ENCODE results near the gene DUT.

DUT gene

DNA sequence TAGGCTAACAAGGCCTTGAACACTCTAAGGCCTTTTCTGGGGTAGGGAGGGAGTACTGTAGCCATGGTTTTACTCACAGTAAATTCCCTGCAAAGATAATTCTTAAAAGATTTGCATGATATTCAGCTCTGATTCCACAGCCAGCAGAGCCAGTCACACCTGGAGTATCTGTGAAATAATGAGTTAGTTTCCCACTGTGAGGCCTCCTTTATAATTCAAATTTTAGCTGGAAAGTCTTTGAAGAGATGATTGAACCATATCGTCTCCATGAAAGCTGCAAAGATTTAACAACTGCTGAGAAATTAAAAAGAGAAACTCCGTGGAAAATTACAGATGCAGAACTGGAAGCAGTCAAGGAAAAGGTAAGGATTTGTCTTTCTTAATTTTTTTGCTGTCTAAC is 32.3 kb upstream of the DUT start:
- no peak overlapping the region for H3K4me3 ChIP-seq (ENCODE audit: insufficient read depth in 1 of 2, low read depth in 1 of 2, low read length in 2 of 2)

DNA sequence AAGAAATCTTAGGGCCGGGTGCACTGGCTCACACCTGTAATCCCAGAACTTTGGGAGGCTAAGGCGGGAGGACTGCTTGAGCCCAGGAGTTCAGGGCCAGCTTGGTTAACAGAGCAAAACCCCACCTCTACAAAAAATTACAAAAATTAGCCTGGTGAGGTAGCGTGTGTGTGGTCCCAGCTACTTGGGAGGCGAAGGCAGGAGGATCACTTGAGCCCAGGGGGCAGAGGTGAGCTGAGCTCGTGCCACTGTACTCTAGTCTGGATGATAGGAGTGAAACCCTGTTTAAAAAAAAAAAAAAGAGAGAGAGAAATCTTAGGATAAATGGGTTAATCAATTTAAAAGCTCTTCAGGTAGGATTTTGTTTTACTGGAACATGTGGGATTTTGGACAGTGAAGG is 31.2 kb upstream of the DUT start:
- 80% methylated on average over 5 of the region's 5 CpGs for WGBS
- Histone ChIP-seq H3K9me3 (ENCODE audit: control insufficient read depth, low read length) (no peaks in the 10 kb centered on the region), H2AK5ac (ENCODE audit: low read length, severe bottlenecking) (no peak overlapping the region), H4K91ac (ENCODE audit: low read length) (peak overlapping the region; percentile 12), H2BK15ac (ENCODE audit: low read depth, poor library complexity, severe bottlenecking) (no peak overlapping the region), H2BK5ac (ENCODE audit: low read depth, low read length, poor library complexity, severe bottlenecking) (no peak overlapping the region), H3K14ac (ENCODE audit: low read length in 2 of 2) (no peak overlapping the region), H3K4me1 (ENCODE audit: control insufficient read depth, insufficient read depth, low read depth, low read length) (no peaks in the 10 kb centered on the region), H3K27ac (ENCODE audit: low read length, poor library complexity, severe bottlenecking) (no peak overlapping the region), H3K4me3 (ENCODE audit: insufficient read depth in 1 of 2, low read depth in 1 of 2, low read length in 2 of 2) (no peak overlapping the region), H3K79me1 (replicated peaks; ENCODE audit: low read length, poor library complexity, severe bottlenecking) (no peaks in the 10 kb centered on the region), H3K4ac (ENCODE audit: low read depth in 1 of 2, low read length in 2 of 2) (no peak overlapping the region), H2AFZ (ENCODE audit: low read depth, low read length) (no peak overlapping the region), H3K18ac (ENCODE audit: low read depth in 1 of 2, low read length in 2 of 2) (no peak overlapping the region), H3K23ac (ENCODE audit: low read length in 2 of 2) (no peak overlapping the region), H3K36me3 (ENCODE audit: control insufficient read depth in 1 of 2, insufficient read depth in 2 of 2, low read depth in 1 of 2, low read length in 2 of 2) (no peaks in the 10 kb centered on the region), H3K9ac (ENCODE audit: low read length) (no peak overlapping the region), H3K27me3 (ENCODE audit: control insufficient read depth in 1 of 2, insufficient read depth in 1 of 2, low read length in 2 of 2) (no peaks in the 10 kb centered on the region), H3K4me2 (ENCODE audit: low read length, poor library complexity, severe bottlenecking) (no peak overlapping the region), H2BK12ac (ENCODE audit: low read length in 2 of 2) (no peak overlapping the region), H2BK120ac (ENCODE audit: low read depth, low read length) (no peak overlapping the region), H4K8ac (ENCODE audit: low read length) (no peak overlapping the region)
- no peak for DNase-seq

More for the DNA sequence above, 32.3 kb upstream of the DUT start:
- Histone ChIP-seq H2BK12ac (ENCODE audit: low read length in 2 of 2) (no peak overlapping the region), H3K27me3 (ENCODE audit: control insufficient read depth in 1 of 2, insufficient read depth in 1 of 2, low read length in 2 of 2) (no peaks in the 10 kb centered on the region), H3K4me1 (ENCODE audit: control insufficient read depth, insufficient read depth, low read depth, low read length) (no peaks in the 10 kb centered on the region), H4K91ac (ENCODE audit: low read length) (no peak overlapping the region), H2AFZ (ENCODE audit: low read depth, low read length) (no peak overlapping the region), H3K23ac (ENCODE audit: low read length in 2 of 2) (no peak overlapping the region), H3K79me1 (replicated peaks; ENCODE audit: low read length, poor library complexity, severe bottlenecking) (no peaks in the 10 kb centered on the region), H3K36me3 (ENCODE audit: control insufficient read depth in 1 of 2, insufficient read depth in 2 of 2, low read depth in 1 of 2, low read length in 2 of 2) (no peaks in the 10 kb centered on the region), H2BK5ac (ENCODE audit: low read depth, low read length, poor library complexity, severe bottlenecking) (no peak overlapping the region), H2AK5ac (ENCODE audit: low read length, severe bottlenecking) (no peak overlapping the region), H3K4me2 (ENCODE audit: low read length, poor library complexity, severe bottlenecking) (no peak overlapping the region), H3K27ac (ENCODE audit: low read length, poor library complexity, severe bottlenecking) (no peak overlapping the region), H3K9ac (ENCODE audit: low read length) (no peak overlapping the region), H3K14ac (ENCODE audit: low read length in 2 of 2) (no peak overlapping the region), H2BK15ac (ENCODE audit: low read depth, poor library complexity, severe bottlenecking) (no peak overlapping the region), H4K8ac (ENCODE audit: low read length) (no peak overlapping the region), H3K18ac (ENCODE audit: low read depth in 1 of 2, low read length in 2 of 2) (no peak overlapping the region), H3K4ac (ENCODE audit: low read depth in 1 of 2, low read length in 2 of 2) (no peak overlapping the region), H3K9me3 (ENCODE audit: control insufficient read depth, low read length) (no peaks in the 10 kb centered on the region), H2BK120ac (ENCODE audit: low read depth, low read length) (no peak overlapping the region)
- no peak for DNase-seq
- WGBS = 29% methylated on average over 2 of the region's 2 CpGs

DNA sequence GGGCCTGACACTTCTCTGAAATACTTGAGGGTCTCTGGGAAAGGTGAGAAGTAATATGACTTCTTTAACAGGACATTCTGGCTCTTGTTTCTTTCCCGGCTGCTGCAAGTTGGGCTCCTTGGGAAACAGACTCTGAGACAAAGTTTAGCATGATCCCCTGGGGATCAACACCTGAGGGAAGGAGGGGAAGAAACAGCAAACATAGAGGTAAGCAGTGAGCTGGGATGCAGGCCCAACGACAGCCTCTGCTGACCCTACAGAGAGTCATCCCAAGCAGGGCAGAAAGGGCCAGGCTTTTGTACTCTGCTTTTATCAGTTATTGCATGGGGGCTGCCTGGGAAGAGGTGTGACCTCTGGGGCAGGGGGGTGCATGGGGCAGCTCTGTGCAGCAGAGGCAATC is 26.8 kb upstream of the DUT start:
- no peak overlapping the region for H2BK15ac ChIP-seq (ENCODE audit: low read depth, poor library complexity, severe bottlenecking)
- H3K27me3 ChIP-seq (ENCODE audit: control insufficient read depth in 1 of 2, insufficient read depth in 1 of 2, low read length in 2 of 2) = no peaks in the 10 kb centered on the region
- no peak overlapping the region for H2AK5ac ChIP-seq (ENCODE audit: low read length, severe bottlenecking)
- H3K18ac ChIP-seq (ENCODE audit: low read depth in 1 of 2, low read length in 2 of 2) = no peak overlapping the region
- no peaks in the 10 kb centered on the region for H3K36me3 ChIP-seq (ENCODE audit: control insufficient read depth in 1 of 2, insufficient read depth in 2 of 2, low read depth in 1 of 2, low read length in 2 of 2)
- no peak overlapping the region for H4K8ac ChIP-seq (ENCODE audit: low read length)
- no peak overlapping the region for H4K91ac ChIP-seq (ENCODE audit: low read length)
- H2BK120ac ChIP-seq (ENCODE audit: low read depth, low read length) = no peak overlapping the region
- H3K4me1 ChIP-seq (ENCODE audit: control insufficient read depth, insufficient read depth, low read depth, low read length) = no peaks in the 10 kb centered on the region
- 62% methylated on average over 2 of the region's 2 CpGs for WGBS
- H3K4me2 ChIP-seq (ENCODE audit: low read length, poor library complexity, severe bottlenecking) = no peak overlapping the region
- no peak overlapping the region for H3K27ac ChIP-seq (ENCODE audit: low read length, poor library complexity, severe bottlenecking)
- H2BK12ac ChIP-seq (ENCODE audit: low read length in 2 of 2) = no peak overlapping the region
- no peak overlapping the region for H2BK5ac ChIP-seq (ENCODE audit: low read depth, low read length, poor library complexity, severe bottlenecking)
- no peak overlapping the region for H3K9ac ChIP-seq (ENCODE audit: low read length)
- H3K14ac ChIP-seq (ENCODE audit: low read length in 2 of 2) = no peak overlapping the region
- no peaks in the 10 kb centered on the region for H3K79me1 ChIP-seq (replicated peaks; ENCODE audit: low read length, poor library complexity, severe bottlenecking)
- no peak overlapping the region for H3K4ac ChIP-seq (ENCODE audit: low read depth in 1 of 2, low read length in 2 of 2)
- DNase-seq = no peak
- no peak overlapping the region for H2AFZ ChIP-seq (ENCODE audit: low read depth, low read length)
- H3K23ac ChIP-seq (ENCODE audit: low read length in 2 of 2) = no peak overlapping the region
- H3K9me3 ChIP-seq (ENCODE audit: control insufficient read depth, low read length) = no peaks in the 10 kb centered on the region
- no peak overlapping the region for H3K4me3 ChIP-seq (ENCODE audit: insufficient read depth in 1 of 2, low read depth in 1 of 2, low read length in 2 of 2)

DNA sequence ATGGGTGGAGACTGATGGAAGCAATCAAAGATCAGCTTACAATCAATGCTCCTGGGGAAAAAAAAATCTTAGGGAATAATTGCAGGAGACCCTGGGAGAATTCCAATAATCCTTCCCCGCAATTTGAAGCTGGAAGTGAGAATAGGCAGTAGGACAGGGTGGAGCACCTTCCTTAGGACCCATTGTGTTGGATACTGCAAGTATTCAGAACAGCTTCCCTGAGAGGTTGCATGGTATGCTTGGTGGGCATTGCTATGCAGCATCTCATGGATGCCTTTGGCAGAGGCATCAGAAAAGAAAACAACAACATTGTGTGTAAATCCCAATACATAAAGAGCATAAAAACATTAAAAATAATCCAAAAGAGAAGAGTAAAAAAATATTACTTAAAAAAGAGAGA is 24.6 kb upstream of the DUT start:
- Histone ChIP-seq H4K91ac (ENCODE audit: low read length) (no peak overlapping the region), H3K79me1 (replicated peaks; ENCODE audit: low read length, poor library complexity, severe bottlenecking) (no peaks in the 10 kb centered on the region), H3K27ac (ENCODE audit: low read length, poor library complexity, severe bottlenecking) (no peak overlapping the region), H3K4me1 (ENCODE audit: control insufficient read depth, insufficient read depth, low read depth, low read length) (no peaks in the 10 kb centered on the region), H3K4me2 (ENCODE audit: low read length, poor library complexity, severe bottlenecking) (no peak overlapping the region), H4K8ac (ENCODE audit: low read length) (no peak overlapping the region), H3K36me3 (ENCODE audit: control insufficient read depth in 1 of 2, insufficient read depth in 2 of 2, low read depth in 1 of 2, low read length in 2 of 2) (no peaks in the 10 kb centered on the region), H3K4ac (ENCODE audit: low read depth in 1 of 2, low read length in 2 of 2) (no peak overlapping the region), H2BK15ac (ENCODE audit: low read depth, poor library complexity, severe bottlenecking) (no peak overlapping the region), H2BK12ac (ENCODE audit: low read length in 2 of 2) (no peak overlapping the region), H3K18ac (ENCODE audit: low read depth in 1 of 2, low read length in 2 of 2) (no peak overlapping the region), H2AK5ac (ENCODE audit: low read length, severe bottlenecking) (no peak overlapping the region), H2AFZ (ENCODE audit: low read depth, low read length) (no peak overlapping the region), H3K9ac (ENCODE audit: low read length) (no peak overlapping the region), H2BK5ac (ENCODE audit: low read depth, low read length, poor library complexity, severe bottlenecking) (peak overlapping the region; percentile 86), H3K14ac (ENCODE audit: low read length in 2 of 2) (no peak overlapping the region), H2BK120ac (ENCODE audit: low read depth, low read length) (no peak overlapping the region), H3K23ac (ENCODE audit: low read length in 2 of 2) (no peak overlapping the region), H3K4me3 (ENCODE audit: insufficient read depth in 1 of 2, low read depth in 1 of 2, low read length in 2 of 2) (no peak overlapping the region), H3K27me3 (ENCODE audit: control insufficient read depth in 1 of 2, insufficient read depth in 1 of 2, low read length in 2 of 2) (no peaks in the 10 kb centered on the region), H3K9me3 (ENCODE audit: control insufficient read depth, low read length) (no peaks in the 10 kb centered on the region)
- 63% methylated on average over 1 of the region's 1 CpG for WGBS
- DNase-seq = no peak

Data from mesenchymal stem cell (in vitro differentiated cells and primary cell).